Panc1 (cell line): ENCODE results near the gene NUDT17.

Source experiments
- TCF7L2 ChIP-seq: IDR thresholded peaks from 2 replicates; pipeline ENCODE4 v1.6.1; 2011; ENCODE audit warnings: mild to moderate bottlenecking, low read depth, low read length, inconsistent platforms
- TF ChIP-seq, protein P1 (sequence below), 2 experiments: IDR thresholded peaks; 2 replicates each; pipeline ENCODE4 v1.6.1; 2011 to 2012; ENCODE audit warnings: low read depth in 2 of 2, control low read depth in 1 of 2, low read length in 1 of 2, mild to moderate bottlenecking in 1 of 2, moderate library complexity in 1 of 2; ENCODE audit not compliant: insufficient read depth in 1 of 2
- TF ChIP-seq, protein P2 (sequence below): fragments of 450-650 bp; IDR thresholded peaks from 2 replicates; pipeline ENCODE4 v1.5.1; 2017; ENCODE audit warnings: mild to moderate bottlenecking

DNA sequence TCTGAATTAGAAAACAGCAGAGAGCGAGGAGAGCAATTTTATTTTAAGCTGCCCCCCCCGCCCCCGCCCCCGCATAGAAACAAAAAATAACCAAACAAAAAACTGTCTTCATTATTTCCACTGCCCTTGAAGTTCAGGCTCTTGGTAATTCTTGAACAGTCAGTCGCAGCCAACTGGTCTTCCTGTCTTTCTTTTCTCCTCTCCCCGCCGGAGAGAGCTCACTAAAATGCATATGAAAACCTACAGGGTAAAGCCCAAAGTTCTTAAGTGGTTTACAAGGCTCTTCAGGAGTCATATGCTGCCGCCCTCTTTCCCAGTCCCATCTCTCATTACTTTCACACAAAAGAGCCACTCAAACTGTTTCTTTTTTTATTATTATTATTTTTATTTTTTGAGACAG lies 41.4 kb downstream of the NUDT17 start:
- TF ChIP-seq, protein P1, sequence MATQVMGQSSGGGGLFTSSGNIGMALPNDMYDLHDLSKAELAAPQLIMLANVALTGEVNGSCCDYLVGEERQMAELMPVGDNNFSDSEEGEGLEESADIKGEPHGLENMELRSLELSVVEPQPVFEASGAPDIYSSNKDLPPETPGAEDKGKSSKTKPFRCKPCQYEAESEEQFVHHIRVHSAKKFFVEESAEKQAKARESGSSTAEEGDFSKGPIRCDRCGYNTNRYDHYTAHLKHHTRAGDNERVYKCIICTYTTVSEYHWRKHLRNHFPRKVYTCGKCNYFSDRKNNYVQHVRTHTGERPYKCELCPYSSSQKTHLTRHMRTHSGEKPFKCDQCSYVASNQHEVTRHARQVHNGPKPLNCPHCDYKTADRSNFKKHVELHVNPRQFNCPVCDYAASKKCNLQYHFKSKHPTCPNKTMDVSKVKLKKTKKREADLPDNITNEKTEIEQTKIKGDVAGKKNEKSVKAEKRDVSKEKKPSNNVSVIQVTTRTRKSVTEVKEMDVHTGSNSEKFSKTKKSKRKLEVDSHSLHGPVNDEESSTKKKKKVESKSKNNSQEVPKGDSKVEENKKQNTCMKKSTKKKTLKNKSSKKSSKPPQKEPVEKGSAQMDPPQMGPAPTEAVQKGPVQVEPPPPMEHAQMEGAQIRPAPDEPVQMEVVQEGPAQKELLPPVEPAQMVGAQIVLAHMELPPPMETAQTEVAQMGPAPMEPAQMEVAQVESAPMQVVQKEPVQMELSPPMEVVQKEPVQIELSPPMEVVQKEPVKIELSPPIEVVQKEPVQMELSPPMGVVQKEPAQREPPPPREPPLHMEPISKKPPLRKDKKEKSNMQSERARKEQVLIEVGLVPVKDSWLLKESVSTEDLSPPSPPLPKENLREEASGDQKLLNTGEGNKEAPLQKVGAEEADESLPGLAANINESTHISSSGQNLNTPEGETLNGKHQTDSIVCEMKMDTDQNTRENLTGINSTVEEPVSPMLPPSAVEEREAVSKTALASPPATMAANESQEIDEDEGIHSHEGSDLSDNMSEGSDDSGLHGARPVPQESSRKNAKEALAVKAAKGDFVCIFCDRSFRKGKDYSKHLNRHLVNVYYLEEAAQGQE (IDR thresholded peaks at IDR 0.05; ENCODE audit: insufficient read depth in 1 of 2, low read depth in 2 of 2, low read length in 1 of 2) = no peak
- TF ChIP-seq, protein P2, sequence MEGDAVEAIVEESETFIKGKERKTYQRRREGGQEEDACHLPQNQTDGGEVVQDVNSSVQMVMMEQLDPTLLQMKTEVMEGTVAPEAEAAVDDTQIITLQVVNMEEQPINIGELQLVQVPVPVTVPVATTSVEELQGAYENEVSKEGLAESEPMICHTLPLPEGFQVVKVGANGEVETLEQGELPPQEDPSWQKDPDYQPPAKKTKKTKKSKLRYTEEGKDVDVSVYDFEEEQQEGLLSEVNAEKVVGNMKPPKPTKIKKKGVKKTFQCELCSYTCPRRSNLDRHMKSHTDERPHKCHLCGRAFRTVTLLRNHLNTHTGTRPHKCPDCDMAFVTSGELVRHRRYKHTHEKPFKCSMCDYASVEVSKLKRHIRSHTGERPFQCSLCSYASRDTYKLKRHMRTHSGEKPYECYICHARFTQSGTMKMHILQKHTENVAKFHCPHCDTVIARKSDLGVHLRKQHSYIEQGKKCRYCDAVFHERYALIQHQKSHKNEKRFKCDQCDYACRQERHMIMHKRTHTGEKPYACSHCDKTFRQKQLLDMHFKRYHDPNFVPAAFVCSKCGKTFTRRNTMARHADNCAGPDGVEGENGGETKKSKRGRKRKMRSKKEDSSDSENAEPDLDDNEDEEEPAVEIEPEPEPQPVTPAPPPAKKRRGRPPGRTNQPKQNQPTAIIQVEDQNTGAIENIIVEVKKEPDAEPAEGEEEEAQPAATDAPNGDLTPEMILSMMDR = no peak
- TF ChIP-seq TCF7L2 = no peak
